PFSK-1 (cell line): ENCODE results near the gene CCDC171.

Source experiments
- POLR2AphosphoS5 ChIP-seq: IDR thresholded peaks from 2 replicates; pipeline ENCODE4 v1.6.1; 2012; ENCODE audit warnings: low read depth, mild to moderate bottlenecking, control low read depth, low read length, moderate library complexity
- SIN3A ChIP-seq: IDR thresholded peaks from 2 replicates; pipeline ENCODE4 v1.6.1; 2012; ENCODE audit warnings: mild to moderate bottlenecking, low read length, moderate library complexity, borderline replicate concordance; ENCODE audit not compliant: insufficient read depth
- TAF1 ChIP-seq: IDR thresholded peaks from 2 replicates; pipeline ENCODE4 v1.6.1; 2012; ENCODE audit warnings: low read length, control low read depth, borderline replicate concordance; ENCODE audit not compliant: insufficient read depth

GRCh38 chr9:15622318-15622971, 69.6 kb downstream of the CCDC171 start:
- no peak for TF ChIP-seq POLR2AphosphoS5
- TF ChIP-seq TAF1: no peak
- TF ChIP-seq SIN3A: no peak
